ENCODE results near the gene ZDHHC18.

DNA sequence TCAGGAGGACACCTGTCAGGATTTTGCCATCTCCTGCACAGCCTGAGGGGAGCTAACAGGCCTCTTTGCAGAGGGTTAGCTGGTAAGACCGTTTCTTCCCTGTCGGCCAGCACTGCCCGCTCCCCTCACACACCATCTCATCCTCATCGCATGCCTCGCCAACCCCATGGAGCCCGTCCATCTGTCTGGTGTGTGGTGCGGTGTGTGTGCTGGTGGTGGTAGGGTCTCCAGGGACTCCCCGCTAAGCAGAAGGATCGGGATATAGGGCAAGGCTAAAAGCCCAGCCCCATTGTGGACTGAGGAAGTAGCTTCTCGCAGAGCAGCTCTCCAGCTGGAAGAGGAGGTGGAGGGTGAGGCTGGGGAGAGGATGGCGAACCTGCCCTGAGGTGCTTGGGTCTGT, 29.7 kb downstream of the ZDHHC18 start:
- TF ChIP-seq, protein P1, sequence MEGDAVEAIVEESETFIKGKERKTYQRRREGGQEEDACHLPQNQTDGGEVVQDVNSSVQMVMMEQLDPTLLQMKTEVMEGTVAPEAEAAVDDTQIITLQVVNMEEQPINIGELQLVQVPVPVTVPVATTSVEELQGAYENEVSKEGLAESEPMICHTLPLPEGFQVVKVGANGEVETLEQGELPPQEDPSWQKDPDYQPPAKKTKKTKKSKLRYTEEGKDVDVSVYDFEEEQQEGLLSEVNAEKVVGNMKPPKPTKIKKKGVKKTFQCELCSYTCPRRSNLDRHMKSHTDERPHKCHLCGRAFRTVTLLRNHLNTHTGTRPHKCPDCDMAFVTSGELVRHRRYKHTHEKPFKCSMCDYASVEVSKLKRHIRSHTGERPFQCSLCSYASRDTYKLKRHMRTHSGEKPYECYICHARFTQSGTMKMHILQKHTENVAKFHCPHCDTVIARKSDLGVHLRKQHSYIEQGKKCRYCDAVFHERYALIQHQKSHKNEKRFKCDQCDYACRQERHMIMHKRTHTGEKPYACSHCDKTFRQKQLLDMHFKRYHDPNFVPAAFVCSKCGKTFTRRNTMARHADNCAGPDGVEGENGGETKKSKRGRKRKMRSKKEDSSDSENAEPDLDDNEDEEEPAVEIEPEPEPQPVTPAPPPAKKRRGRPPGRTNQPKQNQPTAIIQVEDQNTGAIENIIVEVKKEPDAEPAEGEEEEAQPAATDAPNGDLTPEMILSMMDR (IDR thresholded peaks at IDR 0.05): no peak
- TF ChIP-seq ZFX (IDR thresholded peaks at IDR 0.05; ENCODE audit: borderline replicate concordance): no peak
